Stomach (tissue), 4 donors: ENCODE results near the gene ANTXR2.

ENCODE experiments used
- EP300 ChIP-seq: sonication (generic); formaldehyde crosslinking; IDR thresholded peaks from one replicate; pipeline ENCODE4 v1.6.1; 2017; ENCODE audit warnings: antibody characterized with exemption
- POLR2AphosphoS5 ChIP-seq, 3 donors: sonication (generic); formaldehyde crosslinking; IDR thresholded peaks; one replicate each; pipeline ENCODE4 v1.6.1; 2016; ENCODE audit warnings: antibody characterized with exemption in 3 of 3
- TF ChIP-seq, protein P1 (sequence below), 7 experiments: fragments of 450-650 bp in 4 of 7; fragments of 200-600 bp in 3 of 7; sonication (generic) in 3 of 7; IDR thresholded peaks; one replicate each; pipeline ENCODE4 v1.5.1; 2016 to 2019; ENCODE audit warnings: antibody characterized with exemption in 7 of 7, control low read depth in 2 of 7, mild to moderate bottlenecking in 1 of 7

DNA sequence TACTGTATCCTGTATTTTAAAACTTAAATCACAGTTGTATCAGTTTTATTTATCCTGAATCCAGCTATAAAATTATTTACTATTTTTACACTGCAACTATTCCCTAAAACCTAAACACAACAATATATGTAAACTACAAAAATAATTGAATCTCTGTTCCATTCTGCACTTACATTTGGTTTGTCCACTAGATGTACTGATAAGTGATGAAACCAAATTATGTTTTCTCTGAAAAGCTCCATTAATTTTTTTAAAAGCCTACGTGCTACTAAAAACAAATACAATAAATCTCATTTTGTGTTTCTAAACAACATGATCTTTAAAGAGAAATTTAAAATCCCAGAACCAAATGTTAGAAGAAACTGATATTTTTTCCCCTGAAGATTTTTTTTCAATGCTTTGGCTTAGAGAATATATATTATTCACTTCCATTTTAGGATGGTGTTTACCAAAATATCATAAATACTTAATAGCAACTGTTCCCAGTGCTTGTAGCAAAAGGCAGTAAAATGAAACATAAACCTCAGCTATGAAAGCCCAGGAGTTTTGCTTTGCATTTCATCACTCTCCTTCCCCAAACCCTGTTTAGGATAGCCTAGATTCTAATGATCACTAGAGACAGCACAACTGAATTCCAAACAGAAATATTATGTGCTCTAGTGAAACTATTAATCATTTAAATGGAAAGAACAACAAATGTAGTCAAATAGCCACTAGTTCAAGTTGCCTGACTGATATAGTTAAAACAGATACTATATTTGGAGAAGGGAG lies 19.7 kb downstream of the ANTXR2 start:
- no peak for TF ChIP-seq POLR2AphosphoS5 (IDR thresholded peaks at IDR 0.05)
- TF ChIP-seq, protein P1, sequence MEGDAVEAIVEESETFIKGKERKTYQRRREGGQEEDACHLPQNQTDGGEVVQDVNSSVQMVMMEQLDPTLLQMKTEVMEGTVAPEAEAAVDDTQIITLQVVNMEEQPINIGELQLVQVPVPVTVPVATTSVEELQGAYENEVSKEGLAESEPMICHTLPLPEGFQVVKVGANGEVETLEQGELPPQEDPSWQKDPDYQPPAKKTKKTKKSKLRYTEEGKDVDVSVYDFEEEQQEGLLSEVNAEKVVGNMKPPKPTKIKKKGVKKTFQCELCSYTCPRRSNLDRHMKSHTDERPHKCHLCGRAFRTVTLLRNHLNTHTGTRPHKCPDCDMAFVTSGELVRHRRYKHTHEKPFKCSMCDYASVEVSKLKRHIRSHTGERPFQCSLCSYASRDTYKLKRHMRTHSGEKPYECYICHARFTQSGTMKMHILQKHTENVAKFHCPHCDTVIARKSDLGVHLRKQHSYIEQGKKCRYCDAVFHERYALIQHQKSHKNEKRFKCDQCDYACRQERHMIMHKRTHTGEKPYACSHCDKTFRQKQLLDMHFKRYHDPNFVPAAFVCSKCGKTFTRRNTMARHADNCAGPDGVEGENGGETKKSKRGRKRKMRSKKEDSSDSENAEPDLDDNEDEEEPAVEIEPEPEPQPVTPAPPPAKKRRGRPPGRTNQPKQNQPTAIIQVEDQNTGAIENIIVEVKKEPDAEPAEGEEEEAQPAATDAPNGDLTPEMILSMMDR (IDR thresholded peaks at IDR 0.05): no peak
- no peak for TF ChIP-seq EP300
